Iris pigment epithelial cell (primary cell): Measurements from ENCODE around the gene PPM1D.
A peak's percentile ranks its signal among the peaks of the same experiment; 100 is the strongest.
"Not testable (repeated sequence)": the region's sequence is repeated elsewhere in the genome, so short reads cannot be mapped to it uniquely, and the experiment has no call there.

ENCODE experiments used
- DNase-seq: peaks from one replicate; pipeline ENCODE4 v3.0.0-alpha.2; 2011; ENCODE audit warnings: low read depth

PPM1D gene

GRCh38 chr17:60674637-60675036, 74.6 kb downstream of the PPM1D start:
- DNase-seq: not testable (repeated sequence)

DNA sequence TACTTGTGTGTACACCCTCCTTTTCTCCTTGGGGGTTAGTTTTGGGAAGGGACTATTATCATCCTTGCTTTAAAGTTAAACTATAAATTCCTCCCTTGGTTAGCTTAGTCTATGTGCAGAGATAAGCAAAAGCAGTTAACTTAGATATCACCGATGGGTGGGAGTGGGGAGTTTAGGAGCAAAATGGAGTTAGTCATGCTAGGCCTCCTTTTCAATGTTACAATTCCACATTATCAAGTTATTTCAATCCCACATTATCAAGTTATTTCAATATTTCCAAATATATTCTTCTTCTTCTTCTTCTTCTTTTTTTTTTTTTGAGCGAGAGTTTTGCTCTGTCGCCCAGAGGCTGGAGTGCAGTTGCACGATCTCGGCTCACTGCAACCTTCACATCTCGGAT, 76.0 kb downstream of the PPM1D start:
- DNase-seq: no peak

DNA sequence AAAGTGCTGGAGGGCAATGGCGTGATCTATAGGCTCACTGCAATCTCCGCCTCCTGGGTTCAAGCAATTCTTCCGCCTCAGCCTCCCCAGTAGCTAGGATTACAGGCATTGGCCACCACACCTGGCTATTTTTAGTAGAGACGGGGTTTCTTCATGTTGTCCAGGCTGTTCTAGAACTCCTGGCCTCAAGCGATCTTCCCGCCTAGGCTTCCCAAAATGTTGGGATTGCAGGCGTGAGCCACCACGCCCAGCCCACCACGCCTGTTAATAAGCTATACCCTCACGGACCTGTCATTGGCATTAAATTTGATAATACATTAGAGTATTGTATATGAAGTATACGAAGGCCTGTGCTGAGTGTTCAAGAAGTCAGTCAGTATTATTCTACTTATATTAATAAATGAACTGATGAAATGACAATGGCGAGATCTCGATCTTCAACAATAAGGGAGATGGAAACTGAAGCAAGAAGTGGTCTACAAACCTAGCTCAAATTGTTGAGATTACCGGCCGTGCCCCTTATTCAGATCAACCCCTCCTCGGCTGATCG, 76.8 kb downstream of the PPM1D start:
- DNase-seq: no peak

DNA sequence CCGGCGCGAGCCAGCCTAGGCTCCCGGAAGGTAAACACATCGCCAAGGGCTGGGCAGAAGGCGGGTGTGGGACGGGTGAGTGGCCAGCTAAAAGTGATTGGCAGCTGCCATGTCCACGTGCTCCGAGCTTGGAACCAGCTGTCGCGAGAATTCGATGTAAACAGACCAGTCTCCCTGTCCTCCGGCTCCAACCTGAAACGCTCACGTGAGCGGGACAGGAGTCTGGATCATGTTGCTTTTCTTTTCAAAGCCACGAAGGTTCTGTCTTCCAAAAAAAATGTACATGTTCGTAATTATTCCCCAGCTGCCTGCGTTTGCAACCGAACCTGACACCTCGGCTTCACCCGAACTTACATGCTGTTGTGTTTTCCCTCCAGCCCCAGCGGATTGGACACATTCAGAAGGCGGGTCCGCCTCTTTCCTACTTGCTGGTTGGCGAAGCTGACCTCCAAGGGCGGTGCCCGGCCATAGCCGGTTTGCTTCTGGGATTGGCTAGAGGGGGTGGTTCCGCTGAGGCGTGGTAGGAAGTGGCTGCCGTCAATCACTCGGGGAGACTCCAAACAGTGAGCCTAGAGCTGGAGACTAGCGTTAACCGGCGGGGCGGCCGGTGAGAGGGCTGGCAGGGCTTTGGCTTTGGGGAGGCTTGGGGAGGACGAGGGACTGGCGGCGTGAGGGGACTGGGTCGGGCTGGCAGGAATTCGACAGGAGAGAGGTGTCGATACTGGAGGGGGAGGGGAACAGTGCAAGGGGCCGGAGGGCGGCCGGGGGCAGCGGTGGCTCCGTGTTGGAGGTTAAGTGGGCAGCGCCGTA, 77.5 kb downstream of the PPM1D start, which contains the start of gene BCAS3:
TSS of gene BCAS3 (plus strand) at position 544 of the 810 bp plus-strand sequence.
- DNase-seq: peak; percentile 100

DNA sequence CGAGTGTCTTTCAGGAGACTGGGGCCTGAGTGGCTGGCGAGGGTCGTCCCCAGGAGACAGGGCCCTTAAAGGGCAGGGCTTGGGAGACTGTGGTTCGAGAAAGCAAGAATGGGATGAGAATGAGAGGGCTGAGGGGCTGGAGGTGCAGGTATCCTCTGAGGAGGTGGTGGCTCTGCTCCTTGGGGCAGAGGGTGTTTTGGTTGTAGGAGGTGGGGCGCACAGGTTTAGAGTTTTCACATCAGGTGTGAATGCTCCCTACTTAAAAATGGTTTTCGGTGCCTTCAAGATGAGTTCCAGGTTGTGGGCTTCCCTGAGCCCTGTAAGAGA, 78.1 kb downstream of the PPM1D start:
- DNase-seq: no peak

GRCh38 chr17:60679287-60679686, 79.3 kb downstream of the PPM1D start:
- no peak for DNase-seq

DNA sequence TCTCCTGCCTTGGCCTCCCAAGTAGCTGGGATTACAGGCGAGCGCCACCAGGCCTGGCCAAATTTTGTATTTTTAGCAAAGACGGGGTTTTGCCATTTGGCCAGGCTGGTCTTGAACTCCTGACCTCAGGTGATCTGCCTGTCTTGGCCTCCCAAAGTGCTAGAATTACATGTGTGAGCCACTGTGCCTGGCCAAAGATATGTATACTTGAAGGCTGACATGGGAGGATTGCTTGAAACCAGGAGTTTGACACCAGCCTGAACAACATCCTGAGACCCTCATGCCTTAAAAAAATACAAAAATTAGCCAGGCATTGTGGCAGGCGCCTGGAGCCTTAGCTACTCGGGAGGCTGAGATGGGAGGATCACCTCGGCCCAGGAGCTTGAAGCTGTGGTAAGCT, 80.8 kb downstream of the PPM1D start:
- DNase-seq: no peak

- no peak for DNase-seq
Observed at GRCh38 chr17:60685437-60685836, 85.4 kb downstream of the PPM1D start.

DNA sequence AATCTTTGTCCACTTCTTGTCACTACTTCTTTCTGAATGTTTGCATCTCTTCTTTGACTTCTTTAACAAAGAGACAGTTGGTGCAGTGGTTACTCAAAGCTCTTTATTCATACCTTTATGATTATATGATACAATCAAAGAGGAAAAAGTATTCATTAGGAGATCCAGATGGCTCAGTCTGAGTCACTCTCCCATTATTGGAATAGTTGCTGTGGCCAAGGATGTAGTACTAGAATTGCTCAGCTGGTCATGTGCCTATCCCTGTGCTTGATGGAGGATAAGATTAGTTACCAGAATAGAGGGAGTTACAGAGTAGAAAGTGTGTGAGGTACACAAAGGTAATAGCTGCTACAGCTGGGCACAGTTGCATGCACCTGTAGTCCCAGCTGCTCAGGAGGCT, 96.0 kb downstream of the PPM1D start:
- DNase-seq: no peak

DNA sequence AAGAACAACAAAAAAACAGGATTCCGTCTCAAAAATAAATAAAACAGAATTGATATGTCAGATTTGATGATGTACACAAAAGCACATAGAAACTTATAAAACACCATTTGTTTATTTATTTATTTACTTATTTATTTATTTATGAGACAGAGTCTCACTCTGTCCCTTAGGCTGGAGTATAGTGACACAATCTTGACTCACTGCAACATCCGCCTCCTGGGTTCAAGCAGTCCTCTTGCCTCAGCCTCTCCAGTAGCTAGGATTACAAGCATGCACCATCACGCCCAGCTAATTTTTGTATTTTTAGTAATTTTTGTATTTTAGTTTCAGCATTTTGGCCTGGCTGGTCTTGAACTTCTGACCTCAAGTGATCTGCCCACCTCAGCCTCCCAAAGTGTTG, 99.1 kb downstream of the PPM1D start:
- no peak for DNase-seq

DNA sequence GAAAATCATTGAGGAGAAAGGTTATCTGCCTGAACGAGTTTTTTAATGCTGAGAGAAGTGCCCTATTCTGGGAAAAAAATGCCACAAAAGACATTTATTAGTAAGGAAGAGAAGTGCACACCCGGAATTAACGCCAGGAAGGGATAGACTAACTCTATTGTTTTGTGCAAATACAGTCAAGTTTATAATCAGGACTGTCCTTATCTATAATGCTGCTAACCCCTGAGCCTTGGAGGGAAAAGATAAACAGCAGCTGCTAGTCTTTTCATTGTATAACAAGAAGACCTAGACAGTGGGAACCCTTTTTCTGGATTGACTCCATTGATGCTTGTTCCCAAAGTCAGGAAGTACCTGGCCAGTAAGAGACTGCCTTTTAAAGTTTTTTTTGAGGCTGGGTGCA, 104.2 kb downstream of the PPM1D start:
- DNase-seq: no peak

DNA sequence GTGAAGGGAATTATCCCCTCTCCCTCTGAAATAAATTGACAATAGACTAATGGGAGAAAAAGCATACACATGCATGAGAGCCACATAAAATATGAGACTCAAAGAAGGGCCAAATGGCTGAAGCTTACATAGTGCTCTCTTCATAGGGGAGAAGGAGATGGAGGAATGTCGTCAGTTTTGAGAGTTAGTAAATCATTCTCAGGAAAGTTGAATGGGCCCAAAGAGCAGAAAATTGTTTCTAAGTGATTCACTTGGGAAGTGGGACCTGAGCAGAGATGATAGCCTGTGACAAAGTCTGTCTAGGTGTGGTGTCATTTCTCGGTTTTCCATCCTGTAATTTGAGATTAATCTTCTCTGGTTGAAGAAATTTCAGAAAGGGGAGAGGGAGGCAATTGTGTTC, 112.7 kb downstream of the PPM1D start:
- no peak for DNase-seq

- DNase-seq: no peak
Observed at GRCh38 chr17:60713608-60714007, 113.6 kb downstream of the PPM1D start.
